Medulla oblongata (tissue), 1 donor: ENCODE results near the gene PPY.
"Not testable (repeated sequence)": the region's sequence is repeated elsewhere in the genome, so short reads cannot be mapped to it uniquely, and the experiment has no call there.

Experiments used
- DNase-seq: peaks from one replicate; pipeline ENCODE4 v3.0.0-alpha.2; 2015; ENCODE audit errors: extremely low spot score

Gene PPY

GRCh38 chr17:43942051-43942685, at the start of gene PPY:
PPY (minus strand) TSS chr17:43942476; CDS start chr17:43941654, 822 bp downstream.
- DNase-seq, result no peak

GRCh38 chr17:43988301-43988700, 46.0 kb upstream of the PPY start:
- DNase-seq, result no peak

GRCh38 chr17:43987131-43988021, 45.1 kb upstream of the PPY start:
- DNase-seq, result no peak

- DNase-seq, result no peak
Observed at GRCh38 chr17:43986225-43986981, 44.1 kb upstream of the PPY start.

GRCh38 chr17:43984521-43984920, 42.2 kb upstream of the PPY start:
- no peak for DNase-seq

GRCh38 chr17:43983515-43984411, 41.5 kb upstream of the PPY start:
- no peak for DNase-seq

- no peak for DNase-seq
Observed at GRCh38 chr17:43983196-43983514, 40.9 kb upstream of the PPY start.

GRCh38 chr17:43982171-43982570, 39.9 kb upstream of the PPY start:
- no peak for DNase-seq

- DNase-seq, result no peak
Observed at GRCh38 chr17:43979671-43980070, 37.4 kb upstream of the PPY start.

GRCh38 chr17:43979011-43979410, 36.7 kb upstream of the PPY start:
- DNase-seq, result no peak

GRCh38 chr17:43978078-43978477, 35.8 kb upstream of the PPY start:
- no peak for DNase-seq

- no peak for DNase-seq
Observed at GRCh38 chr17:43976963-43977837, 34.9 kb upstream of the PPY start.

GRCh38 chr17:43975898-43976297, 33.6 kb upstream of the PPY start:
- no peak for DNase-seq

- DNase-seq, result no peak
Observed at GRCh38 chr17:43974382-43975266, 32.3 kb upstream of the PPY start.

- DNase-seq, result not testable (repeated sequence)
Observed at GRCh38 chr17:43972444-43973212, 30.4 kb upstream of the PPY start.

GRCh38 chr17:43971436-43971835, 29.2 kb upstream of the PPY start:
- DNase-seq, result not testable (repeated sequence)

GRCh38 chr17:43970366-43970765, 28.1 kb upstream of the PPY start:
- no peak for DNase-seq

GRCh38 chr17:43967251-43967875, 25.1 kb upstream of the PPY start:
- DNase-seq, result no peak
